ENCODE data around the gene SMIM5.
A peak's percentile ranks its signal among the peaks of the same experiment; 100 is the strongest.
"Not testable (repeated sequence)": the region's sequence is repeated elsewhere in the genome, so short reads cannot be mapped to it uniquely, and the experiment has no call there.

The SMIM5 gene

DNA sequence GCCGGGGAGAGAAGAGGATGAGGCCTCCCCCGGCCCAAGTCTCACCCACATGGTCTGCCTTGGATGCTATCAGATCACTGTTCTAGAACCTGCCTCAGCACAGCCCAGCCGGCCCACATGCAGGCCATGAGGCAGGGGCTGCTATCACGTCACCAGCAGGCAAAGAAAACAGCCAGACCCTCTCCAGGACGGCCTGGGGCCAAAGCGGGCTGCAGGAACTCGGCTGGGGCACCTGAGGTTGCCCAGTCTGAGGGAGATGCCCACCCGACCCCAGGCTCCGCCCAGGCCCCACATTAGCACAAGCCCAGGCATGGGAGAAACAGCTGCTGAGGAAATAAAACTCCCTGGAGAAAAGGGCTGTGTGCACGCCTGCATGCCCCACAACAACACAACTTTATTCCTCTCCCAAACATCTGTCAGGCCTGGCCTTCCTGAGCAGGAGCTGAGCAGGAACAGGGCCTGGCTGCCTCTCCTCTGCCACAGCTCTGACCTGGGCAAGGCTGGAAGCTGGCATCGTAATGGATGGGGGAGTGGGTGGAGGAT lies 6.7 kb upstream of the SMIM5 start:
- DNase-seq = no peak

GRCh38 chr17:75627094-75627493 lies 6.1 kb upstream of the SMIM5 start:
- no peak for DNase-seq

DNA sequence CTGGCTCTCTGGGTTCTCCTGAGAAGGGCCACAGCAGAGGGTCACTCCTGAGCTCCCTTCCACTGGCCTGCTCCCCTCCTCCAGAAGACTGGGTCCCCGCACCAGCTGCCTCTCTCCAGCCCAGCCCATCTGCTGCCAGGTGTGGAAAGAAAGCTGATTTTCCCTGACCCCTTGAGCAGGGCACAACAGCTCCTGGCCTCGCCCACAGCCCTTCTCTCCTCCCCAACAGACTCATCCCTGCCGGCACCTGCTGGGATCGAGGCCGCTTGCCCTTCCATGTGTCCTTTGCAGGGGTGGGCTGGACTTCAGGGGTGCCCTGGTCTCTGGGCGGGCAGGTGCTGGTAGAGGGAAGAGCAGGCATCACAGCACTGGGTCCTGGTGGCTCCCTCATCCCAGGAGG lies 4.8 kb upstream of the SMIM5 start:
- DNase-seq = no peak

DNA sequence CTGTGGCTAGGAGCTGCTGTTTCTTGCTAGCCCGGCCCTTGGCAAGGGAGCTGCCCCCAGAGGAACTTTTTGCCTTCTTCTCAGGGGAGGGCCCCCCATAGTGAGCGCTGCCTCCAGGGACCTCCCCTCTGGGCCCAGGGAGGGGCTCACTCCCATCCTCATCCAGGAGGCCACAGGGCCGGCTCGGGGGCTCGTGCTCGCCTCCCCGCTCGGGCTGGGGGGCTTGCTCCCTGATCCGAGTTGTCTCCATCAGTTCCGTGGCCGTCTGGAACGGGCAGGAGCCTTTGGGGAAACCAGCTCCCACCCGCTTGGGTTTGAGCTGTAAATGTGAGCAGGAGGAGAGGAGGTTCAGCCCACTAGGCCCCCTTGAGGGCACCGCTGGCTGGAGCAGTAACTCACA lies 4.1 kb upstream of the SMIM5 start:
- no peak for DNase-seq

DNA sequence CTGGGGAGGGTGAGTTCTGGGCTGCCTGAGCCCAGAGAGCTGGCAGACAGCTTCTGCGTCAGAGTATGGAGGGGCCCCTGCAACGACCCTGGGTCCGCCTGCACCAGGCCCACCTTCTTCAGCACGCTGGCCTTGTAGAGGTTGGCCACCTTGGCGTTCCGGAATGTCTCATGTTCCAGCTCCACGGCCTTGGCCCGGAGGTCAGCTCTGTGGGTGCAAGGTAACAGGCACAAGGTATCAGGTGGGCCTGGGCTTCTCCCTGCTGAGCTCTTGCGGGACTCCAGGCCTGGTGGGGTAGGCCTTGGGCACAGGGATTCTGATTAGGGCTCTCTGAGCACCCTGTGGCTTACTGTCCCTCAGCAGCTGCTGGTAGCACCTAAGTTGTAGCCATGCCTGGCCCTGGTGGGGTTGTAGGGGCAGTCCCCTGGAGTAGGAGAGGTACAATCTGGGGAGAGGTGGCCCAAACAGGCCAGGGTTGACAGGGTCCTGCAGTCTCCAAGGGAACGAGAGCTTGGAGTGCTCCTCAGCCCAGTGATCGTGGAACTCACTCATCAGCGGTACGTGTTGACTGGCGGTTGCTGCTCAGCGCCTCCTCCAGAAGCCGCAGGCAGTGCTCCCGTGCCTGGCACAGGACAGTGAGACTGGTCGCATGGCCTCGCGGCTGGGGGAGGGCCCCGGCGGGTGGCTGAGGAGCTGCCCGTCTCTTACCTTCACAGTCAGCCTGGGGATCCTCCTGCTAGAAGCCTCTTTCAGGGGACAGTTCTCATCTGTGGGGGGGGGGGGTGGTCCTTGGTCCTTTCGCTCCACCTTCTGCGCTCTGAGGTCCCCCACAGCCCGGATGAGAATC lies 2.9 kb upstream of the SMIM5 start:
- DNase-seq = no peak

- DNase-seq = no peak
These were observed 1.9 kb upstream of the SMIM5 start for GRCh38 chr17:75631353-75631752.

DNA sequence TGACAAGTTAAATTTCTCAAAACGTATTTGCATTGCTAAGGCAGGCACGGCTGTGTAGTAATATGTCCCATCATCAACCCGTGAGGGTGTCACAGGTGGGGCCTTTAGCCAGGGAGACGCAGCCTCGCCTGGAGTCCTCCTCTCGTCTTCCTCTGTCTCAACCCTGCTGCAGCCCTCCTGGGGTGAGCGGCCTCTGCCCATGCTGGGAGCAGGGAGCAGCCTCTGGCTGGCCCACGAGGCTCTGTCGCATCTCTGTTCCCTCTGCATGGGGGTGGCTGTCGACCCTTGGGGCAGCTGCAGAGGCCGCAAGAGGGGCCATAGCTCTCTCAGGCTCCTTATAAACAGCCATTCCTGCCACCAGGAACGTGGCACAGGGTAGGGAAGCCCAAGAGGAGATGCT lies 806 bp upstream of the SMIM5 start:
- no peak for DNase-seq

- DNase-seq = peak; percentile 67
These were observed 497 bp downstream of the SMIM5 start for GRCh38 chr17:75633486-75634375.

DNA sequence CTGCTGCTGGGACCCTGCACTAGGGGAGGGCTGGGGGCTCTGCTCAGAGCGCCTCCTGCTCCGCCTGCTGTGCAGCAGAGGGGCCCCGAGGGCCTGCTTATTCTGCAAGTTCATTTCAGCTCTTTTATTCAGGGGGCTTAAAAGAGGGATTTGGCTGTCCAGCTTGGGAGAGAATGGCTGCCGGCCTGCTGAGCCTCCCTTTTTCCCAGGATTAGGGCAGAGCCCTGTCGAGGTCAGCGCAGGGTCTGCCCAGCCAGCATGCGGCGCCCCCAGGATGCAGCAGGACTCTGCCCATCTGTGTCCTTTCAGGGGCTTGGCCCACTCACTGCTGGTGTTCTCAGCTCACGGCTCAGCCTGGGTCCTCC lies 1.1 kb downstream of the SMIM5 start:
- DNase-seq = no peak

GRCh38 chr17:75634754-75635609 lies 1.7 kb downstream of the SMIM5 start:
- DNase-seq = no peak

DNA sequence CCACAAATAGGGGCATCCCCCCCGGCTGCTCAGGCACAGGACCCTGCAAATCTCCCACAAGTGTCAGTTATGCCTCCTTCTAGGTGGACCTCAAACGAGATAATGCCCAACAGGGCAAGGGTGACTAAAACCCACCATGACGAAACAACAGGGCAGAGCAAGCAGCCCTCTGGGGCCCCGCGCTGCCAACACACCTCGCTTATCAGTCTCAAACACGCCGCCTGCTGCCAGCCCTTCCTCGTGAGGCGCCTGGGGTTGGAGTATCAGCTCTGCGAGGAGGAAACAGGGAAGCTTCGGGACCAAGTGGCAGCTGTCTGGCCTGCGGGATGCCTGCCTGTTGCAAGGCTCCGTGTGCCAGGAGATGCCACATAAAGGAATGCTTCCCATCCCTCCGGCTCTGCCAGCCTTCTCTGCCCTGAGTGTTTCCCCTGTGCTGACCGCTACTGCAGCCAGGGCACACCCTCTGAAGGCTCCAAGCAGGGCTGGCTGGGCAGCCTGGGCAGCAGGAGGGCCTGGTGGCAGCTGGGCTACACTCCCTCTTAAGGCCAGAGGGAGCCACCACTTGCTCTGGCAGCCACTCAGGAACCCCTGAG lies 2.5 kb downstream of the SMIM5 start:
- DNase-seq = no peak

DNA sequence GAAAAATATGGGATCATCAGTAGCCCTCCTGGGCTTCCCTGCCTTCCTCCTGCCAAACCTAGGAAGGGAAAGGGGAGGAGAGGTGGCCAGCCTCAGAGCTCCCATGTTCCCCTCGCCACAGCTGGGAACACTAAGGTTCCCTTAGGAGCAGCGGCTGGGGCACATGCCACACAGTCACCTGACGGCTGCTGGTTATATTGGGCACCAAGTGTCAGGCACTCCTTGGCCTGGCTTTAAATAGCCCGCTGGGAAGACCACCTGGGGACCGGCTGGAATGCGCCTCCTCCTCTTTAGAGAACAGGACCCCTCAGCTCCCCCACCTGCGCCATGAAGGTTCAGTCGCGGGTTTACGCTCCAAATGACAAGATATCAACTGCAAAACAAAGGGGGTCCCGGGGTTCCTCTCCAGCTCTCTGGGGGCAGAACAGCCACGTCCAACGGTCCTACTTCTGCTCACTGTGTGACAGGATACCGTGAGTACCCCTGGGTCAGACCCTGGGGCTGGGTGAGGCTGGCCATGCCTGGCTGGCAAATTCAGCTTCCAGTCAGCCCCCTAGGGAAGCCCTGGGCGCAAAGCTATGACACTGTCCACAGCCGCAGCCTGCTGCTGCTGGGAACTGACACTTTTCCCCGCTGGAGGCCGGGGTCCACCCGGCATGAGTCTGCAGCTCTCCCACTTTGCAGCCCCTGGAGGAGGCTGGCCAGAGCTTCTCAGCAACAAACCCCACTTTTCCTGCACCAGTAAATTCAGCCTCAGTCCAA lies 3.3 kb downstream of the SMIM5 start:
- no peak for DNase-seq

DNA sequence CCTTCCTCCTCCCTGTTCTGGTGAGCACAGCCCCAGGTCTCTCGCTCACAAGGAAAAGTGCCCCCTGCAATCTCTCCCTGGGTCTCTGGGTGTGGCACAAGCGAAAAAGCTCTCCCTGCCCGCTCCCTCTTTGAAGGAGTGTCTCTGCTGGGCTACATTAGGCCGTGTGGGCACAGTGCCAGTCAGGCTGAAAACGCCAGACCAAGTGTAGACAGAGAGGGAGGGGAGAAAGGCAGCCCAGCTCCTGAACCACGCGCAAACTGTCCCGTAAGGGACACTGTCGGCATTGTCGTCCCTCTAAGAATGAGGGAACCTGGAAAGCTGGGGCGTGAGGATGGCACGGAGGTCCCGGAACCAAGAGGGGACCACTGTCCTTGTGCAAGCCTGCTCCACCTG lies 3.9 kb downstream of the SMIM5 start:
- no peak for DNase-seq

DNA sequence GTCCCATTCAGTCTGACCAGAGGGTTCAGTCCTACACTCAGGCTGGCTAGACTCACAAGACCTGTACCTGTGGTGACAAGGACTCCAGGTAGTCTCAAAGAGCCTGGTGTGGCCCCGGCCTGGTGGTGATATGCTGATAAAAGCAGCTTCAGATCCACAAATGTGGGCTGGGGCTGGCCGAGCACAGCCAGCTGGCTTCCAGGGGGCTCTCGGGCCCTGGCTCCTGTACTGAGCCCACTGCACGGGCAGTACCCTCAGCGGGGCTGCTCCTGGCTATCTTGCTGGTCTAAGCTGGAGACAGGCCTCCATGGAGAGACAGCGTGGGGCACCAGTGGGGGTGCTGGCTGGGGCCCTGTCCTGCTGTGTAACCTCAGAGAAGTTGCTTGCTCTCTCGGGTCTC lies 4.3 kb downstream of the SMIM5 start:
- no peak for DNase-seq

- not testable (repeated sequence) for DNase-seq
These were observed 4.8 kb downstream of the SMIM5 start for GRCh38 chr17:75638039-75638438.

DNA sequence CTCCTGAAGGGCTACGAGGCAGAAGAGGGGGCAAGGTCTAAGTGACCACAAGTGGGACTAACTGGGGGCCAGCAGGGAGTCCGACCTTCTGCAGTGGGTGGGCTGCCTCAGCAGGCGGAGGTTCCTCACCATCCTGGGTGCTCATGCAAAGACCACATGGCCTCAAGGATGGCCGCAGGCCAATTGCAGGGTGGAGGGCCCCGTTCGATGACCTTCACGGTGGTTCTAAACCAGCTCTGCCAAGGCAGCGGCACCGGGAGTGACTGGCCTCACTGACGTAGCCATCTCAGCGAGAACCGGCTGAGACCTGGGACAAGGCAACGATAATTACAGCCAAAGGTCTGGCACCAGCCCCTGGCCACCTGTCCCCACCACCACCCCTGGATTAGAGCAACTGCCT lies 5.7 kb downstream of the SMIM5 start:
- DNase-seq = no peak

- DNase-seq = no peak
These were observed 6.1 kb downstream of the SMIM5 start for GRCh38 chr17:75639327-75639726.

DNA sequence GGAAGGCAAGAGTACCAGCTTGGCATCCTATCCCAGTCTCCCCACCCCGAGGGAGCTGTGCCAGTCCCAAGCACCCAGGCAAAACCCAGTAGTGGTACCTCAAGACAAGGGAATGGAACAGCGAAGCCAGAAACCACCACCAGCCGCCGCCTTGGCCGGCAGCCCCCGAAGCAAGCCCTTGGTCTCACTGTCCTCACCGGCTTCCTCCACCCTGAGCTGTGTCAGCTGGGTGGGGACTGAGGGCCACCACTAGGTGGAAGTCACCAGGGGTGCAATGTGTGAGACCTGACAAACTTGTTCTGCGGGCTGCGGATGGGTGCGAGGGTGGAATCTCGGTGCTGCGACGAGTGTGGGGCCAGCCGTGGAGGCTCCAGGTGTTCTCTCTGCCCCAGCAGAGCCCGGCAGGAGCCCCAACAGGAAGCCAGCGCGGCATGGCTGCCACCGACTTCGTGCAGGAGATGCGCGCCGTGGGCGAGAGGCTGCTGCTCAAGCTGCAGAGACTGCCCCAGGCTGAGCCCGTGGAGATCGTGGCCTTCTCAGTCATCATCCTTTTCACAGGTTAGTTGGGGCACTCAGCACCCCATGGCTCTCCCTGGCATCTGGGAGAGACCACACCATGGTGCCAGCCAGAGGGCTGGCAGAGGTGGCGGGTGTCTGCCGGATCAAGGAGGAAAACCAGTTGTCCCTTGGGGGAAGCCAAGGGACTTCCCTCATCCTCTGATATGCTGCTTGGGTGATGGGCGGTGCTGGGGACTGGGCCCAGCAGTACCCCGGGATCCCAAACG lies 6.7 kb downstream of the SMIM5 start:
- no peak for DNase-seq

- no peak for DNase-seq
These were observed 7.4 kb downstream of the SMIM5 start for GRCh38 chr17:75640556-75641119.

DNA sequence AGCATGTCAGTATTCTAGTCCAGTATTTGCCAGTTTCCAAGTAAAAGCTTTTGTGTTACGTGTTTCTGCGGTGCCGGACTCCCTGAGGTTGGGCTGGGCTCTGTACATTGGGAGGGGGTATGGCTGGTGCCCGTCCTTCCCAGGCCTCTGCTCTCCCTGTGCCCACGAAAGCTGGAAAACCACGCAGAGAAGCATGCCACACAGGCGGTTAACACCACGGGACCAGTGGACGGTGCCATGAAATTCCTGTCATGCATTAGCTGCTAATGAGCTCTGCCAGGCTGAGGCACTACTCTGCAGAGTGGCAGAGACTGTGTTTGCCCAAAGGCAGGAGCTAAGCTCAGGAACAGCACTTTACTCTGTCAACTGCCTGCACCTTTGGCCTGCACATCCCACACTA lies 8.1 kb downstream of the SMIM5 start:
- no peak for DNase-seq

Data from CD4-positive, alpha-beta T cell treated with Interleukin-17A for 4 hours (primary cell).